HG02970 (cell line): ENCODE data around the gene DRAXIN.

ENCODE experiments used
- ATAC-seq: cut with Tn5 transposase; IDR thresholded peaks from one replicate; pipeline ENCODE4 v1.9.1; 2021; ENCODE audit warnings: mild to moderate bottlenecking, moderate library complexity, moderate number of reproducible peaks; ENCODE audit not compliant: unreplicated experiment, low FRiP score

DRAXIN gene

GRCh38 chr1:11691302-11691914 lies at the start of gene DRAXIN:
Gene DRAXIN, plus strand, starts transcription at chr1:11691710. Its CDS starts 14,549 bp downstream, at chr1:11706259.
- ATAC-seq = no peak

- ATAC-seq = no peak
These were observed 49.7 kb upstream of the DRAXIN start for GRCh38 chr1:11641776-11642305.

GRCh38 chr1:11642418-11643017 lies 49.0 kb upstream of the DRAXIN start:
- peak; percentile 60 for ATAC-seq

- no peak for ATAC-seq
These were observed 47.7 kb upstream of the DRAXIN start for GRCh38 chr1:11643782-11644181.

GRCh38 chr1:11645270-11645669 lies 46.2 kb upstream of the DRAXIN start:
- ATAC-seq = no peak

GRCh38 chr1:11645670-11646265 lies 45.7 kb upstream of the DRAXIN start:
- no peak for ATAC-seq

GRCh38 chr1:11646317-11646716 lies 45.2 kb upstream of the DRAXIN start:
- ATAC-seq = no peak

GRCh38 chr1:11647333-11647732 lies 44.2 kb upstream of the DRAXIN start:
- no peak for ATAC-seq

- no peak for ATAC-seq
These were observed 43.5 kb upstream of the DRAXIN start for GRCh38 chr1:11648039-11648438.

GRCh38 chr1:11648732-11649158 lies 42.8 kb upstream of the DRAXIN start:
- no peak for ATAC-seq

GRCh38 chr1:11649237-11649623 lies 42.3 kb upstream of the DRAXIN start:
- no peak for ATAC-seq

GRCh38 chr1:11649624-11650330 lies 41.7 kb upstream of the DRAXIN start:
- ATAC-seq = no peak

- ATAC-seq = no peak
These were observed 41.0 kb upstream of the DRAXIN start for GRCh38 chr1:11650331-11650991.

GRCh38 chr1:11651017-11651416 lies 40.5 kb upstream of the DRAXIN start:
- no peak for ATAC-seq

- ATAC-seq = no peak
These were observed 39.2 kb upstream of the DRAXIN start for GRCh38 chr1:11652203-11652780.

GRCh38 chr1:11653101-11653860 lies 38.2 kb upstream of the DRAXIN start:
- ATAC-seq = no peak

- ATAC-seq = no peak
These were observed 37.7 kb upstream of the DRAXIN start for GRCh38 chr1:11653861-11654136.

GRCh38 chr1:11654137-11654938 lies 37.2 kb upstream of the DRAXIN start, which contains the start of the genes FBXO2 and FBXO44:
Gene FBXO2, minus strand, starts transcription at chr1:11654429. Its CDS starts 89 bp downstream, at chr1:11654340.
Gene FBXO44, plus strand, starts transcription at chr1:11654877. Its CDS starts 959 bp downstream, at chr1:11655836.
- ATAC-seq = peak; percentile 55
